HG02759 (cell line): ENCODE measurements around the gene MEP1B.
A peak's percentile ranks its signal among the peaks of the same experiment; 100 is the strongest.
"Not testable (repeated sequence)": the region's sequence is repeated elsewhere in the genome, so short reads cannot be mapped to it uniquely, and the experiment has no call there.

ENCODE experiments used
- ATAC-seq: cut with Tn5 transposase; IDR thresholded peaks from one replicate; pipeline ENCODE4 v1.9.1; 2021; ENCODE audit warnings: mild to moderate bottlenecking, moderate library complexity; ENCODE audit not compliant: unreplicated experiment

MEP1B gene

DNA sequence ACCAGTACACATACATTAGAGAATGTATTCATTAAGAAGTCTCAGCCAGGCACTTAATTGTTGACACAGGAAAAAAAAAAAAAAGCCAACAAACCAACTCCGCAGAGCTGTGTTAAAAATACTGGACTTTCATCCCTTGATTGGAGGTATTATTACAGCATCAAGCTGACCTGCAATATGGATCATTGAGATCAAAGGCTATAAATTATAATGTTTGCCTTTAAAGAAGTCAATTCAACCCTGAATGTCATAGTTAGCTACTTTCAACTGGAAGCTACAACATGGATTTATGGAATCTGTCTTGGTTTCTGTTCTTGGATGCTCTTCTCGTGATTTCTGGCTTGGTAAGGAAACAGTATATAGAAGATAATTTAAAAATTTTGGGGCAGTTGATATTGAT lies at the start of gene MEP1B:
Gene MEP1B, plus strand, starts transcription at position 250 of the 400 bp plus-strand sequence. Its CDS starts 32 bp downstream, at position 282.
- ATAC-seq = no peak

DNA sequence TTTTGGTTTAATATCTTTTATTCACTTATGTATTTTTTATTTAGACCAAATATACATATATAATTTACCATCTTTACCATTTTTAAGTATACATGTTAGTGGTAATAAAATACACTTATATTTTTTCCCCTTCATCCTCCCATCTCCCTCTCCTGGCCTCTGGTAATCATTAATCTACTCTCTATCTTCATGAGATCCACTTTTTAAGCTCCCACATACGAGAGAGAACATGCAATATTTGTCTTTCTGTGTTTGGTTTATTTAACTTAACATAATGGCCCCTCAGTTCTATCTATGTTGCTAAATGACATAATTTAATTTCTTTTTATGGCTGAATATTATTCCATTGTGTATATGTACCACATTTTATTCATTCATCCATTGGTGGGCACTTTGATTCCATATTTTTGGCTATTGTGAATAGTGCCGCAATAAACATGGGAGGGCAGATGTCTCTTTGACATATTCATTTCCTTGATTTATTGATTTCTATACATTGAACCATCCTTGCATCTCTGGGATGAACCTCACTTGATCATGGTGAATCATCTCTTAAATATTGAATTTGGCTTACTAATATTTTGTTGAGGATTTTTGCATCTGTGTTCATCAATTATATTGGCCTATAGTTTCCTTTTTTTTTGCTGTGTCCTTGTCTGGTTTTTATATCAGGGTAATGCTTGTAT lies 41.5 kb upstream of the MEP1B start:
- no peak for ATAC-seq

DNA sequence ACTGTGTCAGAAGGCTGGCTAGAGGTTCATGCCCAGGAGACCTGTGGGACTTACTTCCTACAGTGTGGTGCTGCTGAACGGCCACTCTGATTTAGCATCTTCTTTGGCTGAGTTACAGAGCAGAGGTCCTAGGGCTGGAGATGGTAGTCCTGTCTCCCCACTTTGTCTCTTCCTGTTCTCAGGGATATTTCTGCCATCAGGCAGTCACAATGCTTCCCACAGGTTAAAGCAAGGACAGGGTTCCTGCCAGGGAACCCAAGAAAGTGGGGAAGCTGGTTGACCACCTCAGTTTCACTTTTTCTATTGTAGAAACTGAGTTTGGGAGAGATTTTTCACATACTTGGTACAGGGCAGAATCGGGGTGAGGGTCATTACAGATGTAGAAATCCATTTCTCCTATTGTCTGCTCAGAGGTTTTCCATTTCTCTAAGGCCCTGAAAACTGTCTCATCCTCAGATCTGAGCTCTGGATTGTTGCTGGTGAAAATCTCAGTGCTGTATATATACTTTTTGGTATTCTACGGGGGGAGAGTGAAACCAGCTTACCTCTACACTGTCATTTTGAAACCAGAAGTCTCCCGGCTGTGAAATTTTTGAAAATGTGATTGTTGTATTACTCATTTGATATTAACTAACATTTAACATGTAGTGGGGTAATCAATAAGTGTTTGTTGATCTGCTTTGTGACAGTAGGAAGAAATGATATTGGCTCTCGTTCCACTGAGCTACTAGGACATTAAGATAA lies 37.0 kb upstream of the MEP1B start:
- peak; percentile 87 for ATAC-seq

DNA sequence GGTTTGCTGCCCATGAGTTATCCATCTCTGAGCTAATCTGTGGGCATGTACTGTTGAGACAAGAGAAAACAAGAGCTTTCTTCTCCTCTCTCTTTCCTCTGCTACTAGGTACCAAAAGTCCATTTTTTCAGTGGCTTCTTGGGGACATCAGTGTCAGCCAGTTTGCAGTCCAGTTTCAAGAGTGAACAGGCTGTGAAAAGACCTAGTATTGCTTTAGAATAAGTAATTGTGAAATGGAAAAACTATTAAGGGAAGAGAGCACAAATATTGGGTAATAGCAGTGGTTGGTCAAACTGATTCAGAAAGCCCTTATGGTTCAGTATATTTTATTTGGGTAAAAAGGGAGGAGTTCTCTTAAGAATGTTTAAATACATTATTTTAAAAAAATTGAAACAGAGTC lies 33.0 kb upstream of the MEP1B start:
- ATAC-seq = no peak

DNA sequence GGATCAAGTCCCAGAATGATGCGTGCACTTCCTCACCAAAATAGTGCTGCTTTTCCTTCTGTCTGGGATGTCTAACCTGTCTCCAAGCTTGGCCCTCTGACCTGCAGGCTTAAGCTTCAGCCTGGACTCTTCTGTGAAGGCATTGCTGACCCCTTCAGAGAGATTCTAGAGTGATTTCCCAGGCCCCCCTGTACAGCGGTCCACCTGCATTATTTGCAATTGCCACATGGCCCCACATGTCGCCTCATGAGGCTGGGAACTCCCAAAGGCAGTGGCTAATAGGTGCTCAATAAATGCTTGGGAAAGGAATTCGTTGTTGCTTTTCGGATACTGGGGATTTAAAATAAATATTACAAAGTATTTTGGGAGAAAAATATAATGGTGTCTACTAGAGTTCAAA lies 32.3 kb upstream of the MEP1B start:
- ATAC-seq = no peak

DNA sequence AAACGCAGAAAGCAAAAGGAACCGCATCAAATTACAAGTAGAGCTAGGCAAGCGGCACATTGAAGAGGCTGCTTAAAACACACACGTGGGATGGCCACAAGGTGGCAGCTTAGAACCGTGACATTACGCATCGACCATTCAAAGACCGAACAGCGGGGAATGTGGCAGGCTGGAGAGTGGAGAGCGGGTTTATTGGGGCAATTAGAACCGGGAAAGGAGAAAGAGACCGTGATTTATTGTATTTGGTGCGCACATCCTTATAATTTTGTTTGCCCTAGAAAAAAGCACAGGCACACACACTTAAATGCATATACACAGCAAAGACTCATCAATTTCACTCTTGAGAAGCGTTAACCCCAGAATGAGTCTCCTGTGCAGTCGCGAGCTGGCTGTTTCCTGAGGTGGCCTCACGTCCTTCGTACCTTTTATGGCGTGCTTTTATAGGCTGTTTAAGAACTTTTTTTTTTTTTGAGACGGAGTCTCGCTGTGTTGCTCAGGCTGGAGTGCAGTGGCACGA lies 31.7 kb upstream of the MEP1B start:
- ATAC-seq = peak; percentile 90

DNA sequence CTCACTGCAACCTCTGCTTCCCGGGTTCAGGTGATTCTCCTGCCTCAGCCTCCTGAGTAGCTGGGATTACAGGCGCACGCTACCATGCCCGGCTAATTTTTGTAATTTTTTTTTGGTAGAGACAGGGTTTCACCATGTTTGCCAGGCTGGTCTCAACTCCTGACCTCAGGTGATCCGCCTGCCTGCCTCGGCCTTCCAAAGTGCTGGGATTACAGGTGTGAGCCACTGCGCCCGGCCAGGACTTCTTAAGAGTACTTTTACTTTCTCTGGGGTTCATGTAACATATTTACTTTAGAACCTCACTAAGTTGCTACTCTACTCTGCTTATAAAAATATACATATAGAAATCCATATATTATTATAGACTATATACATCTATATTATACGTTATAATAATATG lies 31.2 kb upstream of the MEP1B start:
- not testable (repeated sequence) for ATAC-seq

DNA sequence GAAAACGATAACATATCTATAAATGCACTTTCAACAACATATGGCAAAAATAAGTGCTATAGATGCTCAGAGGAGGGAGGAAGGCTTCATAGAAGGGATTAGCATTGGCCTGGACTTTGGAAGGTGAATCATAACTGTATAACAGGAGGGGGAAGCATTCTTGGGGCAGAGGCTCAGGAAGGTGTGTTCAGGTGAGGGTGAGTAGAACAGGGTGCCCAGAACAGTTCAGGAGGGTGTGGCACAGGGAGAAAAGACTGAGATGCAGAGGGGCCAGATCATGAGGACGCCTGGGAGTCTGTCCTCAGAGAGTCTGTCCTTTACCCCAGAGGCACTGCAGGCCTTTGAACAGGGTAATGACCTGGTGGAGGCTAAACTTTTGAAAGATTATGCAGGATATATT lies 29.3 kb upstream of the MEP1B start:
- ATAC-seq = no peak

DNA sequence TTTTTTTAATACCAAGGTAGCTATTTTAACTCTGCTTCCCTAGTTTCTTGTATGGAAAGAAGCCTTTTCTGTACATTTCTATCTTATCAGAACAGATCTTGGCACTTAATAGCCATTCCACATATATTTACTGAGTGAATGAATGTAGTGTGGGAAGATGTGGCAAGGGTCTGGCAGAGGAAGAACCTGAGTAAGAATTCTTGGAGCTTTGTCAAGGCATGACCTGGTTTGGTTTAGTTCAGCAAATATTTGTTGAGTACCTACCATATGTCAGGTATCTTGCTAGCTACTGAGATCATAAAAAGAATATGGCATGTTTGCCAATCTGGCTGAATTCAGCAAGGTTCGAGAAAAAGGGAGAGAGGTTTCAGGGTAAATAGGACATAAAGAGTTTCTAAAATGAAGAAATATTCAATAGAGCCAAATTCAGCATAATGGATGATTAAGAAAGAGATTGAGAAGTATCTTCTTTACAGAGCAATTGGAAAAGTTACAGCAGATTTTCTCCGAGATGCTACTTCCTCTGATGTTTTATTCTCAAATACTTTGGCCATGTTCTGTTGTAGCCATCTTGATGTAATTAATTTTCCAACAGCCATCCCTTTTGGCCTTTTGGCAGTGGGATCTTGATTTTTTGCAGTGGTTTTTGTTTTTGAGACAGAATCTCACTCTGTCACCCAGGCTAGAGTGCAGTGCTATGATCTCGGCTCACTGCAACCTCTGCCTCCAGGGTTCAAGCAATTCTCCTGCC lies 21.7 kb upstream of the MEP1B start:
- no peak for ATAC-seq

DNA sequence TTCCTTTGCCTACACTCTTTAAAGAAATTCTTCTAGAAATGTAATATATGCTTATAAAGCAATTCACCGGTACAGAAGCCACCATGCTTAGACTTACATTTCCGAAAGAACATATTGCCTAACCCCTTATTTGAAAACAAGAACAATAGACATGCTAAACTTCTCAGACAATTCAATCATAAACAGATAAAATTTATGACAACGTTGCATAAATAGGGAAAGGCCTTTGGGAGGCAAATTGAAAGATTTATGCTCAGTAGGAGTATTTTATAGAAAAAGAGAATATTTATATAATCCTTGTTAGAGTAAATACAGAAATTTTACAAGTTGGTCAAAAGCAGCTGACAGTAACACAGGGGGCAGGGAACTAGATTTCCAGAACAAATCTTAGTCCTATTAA lies 16.2 kb upstream of the MEP1B start:
- no peak for ATAC-seq

DNA sequence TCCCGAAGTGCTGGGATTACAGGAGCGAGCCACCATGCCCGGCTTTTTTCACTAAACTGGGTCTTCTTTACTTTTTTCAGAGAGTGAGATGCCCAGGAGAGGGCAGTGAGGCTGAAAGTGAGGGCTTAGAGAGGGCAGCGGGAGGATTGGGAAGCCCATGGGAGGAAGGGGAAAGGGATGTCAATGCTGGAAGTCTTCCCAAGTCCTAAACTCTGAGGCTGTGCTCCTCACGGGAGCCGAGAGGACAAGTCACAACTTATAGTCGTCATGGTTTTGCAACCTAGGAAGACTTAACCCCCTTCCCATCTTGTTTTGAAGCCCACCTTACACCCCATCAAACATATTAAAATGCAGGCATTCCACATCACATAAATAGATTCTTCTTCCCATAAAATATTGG lies 15.1 kb upstream of the MEP1B start:
- no peak for ATAC-seq

DNA sequence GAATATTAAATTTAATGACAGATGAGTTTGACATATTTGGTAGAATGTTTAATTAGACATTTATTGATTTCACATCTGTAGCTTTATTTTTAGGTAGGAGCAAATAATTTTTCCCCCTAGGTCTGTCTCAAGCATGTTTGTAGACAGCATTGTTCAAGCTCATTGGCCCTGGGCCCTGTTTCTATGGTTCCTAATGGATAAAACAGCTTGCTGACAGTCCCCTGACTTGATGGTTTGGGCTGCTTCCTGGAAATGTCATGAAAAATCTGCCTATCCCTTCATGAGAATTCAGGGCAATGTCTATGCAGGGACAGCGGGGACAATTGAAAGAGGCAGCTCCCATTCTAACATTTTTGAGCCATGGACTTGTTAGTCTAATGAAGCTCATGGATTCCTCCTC lies 14.6 kb upstream of the MEP1B start:
- no peak for ATAC-seq

DNA sequence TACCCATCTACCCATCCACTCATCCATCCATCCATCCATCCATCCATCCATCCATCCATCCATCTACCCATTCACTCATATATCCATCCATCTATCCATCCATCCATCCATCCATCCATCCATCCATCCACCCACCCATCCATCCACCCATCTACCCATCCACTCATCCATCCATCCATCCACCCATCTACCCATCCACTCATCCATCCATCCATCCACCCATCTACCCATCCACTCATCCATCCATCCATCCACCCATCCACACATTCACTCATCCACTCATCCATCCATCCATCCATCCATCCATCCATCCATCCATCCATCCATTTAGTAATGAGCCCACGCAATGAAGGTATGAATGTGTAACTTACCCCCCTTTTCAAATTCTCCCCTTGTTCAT lies 13.1 kb upstream of the MEP1B start:
- ATAC-seq = not testable (repeated sequence)

DNA sequence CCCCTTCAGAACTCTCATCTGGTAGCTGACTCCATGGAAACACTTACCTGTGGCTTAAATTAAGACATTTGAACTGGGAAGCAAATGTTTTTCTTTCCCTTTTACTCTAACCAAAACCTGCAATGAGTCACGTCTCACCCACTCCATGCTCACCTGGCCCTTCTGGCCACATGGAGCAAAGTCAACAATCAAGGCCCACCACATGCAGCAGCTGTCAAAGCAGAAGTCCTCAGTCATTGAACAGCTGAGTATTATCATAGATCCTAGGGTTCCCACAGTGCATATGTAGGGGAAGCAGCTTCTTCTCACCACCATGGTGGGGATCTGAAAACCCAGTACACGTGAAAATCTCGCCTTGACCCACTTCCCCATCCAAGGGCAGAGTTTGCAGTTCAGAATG lies 12.3 kb upstream of the MEP1B start:
- ATAC-seq = no peak

DNA sequence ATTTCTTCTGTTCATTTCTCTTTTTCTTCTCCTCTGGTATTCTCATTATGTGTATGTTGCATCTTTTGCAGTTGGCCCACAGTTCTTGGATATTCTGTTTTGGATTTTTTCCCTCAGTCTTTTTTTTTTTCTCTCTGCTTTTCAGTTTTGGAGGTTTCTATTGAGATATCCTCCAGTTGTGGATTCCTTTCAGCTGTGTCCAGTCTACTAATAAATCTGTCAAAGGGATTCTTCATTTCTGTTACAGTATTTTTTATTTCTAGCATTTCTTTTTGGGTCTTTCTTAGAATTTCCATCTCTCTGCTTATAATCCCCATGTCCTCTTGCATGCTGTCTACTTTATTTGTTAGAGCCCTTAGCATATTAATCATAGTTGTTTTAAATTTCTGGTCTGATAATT lies 6.3 kb upstream of the MEP1B start:
- ATAC-seq = no peak

DNA sequence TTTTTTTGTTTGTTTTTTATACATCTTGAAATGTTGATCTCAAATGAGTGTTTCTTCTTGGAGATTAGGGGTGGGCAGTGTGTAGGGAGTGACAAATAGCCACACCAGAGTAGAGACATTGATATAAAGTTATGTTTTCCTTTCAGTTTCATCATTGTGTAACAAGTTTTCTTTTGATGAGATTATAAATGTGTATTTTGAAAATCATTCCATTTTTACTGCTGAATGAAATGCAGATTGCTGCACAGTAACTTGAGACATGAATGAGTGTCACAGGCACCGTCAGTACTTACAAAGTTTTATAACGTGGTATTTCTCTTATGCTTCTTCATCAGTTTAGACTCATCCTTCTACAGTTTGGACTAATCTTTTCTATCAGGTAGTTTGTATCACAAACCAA lies 370 bp downstream of the MEP1B start:
- no peak for ATAC-seq

DNA sequence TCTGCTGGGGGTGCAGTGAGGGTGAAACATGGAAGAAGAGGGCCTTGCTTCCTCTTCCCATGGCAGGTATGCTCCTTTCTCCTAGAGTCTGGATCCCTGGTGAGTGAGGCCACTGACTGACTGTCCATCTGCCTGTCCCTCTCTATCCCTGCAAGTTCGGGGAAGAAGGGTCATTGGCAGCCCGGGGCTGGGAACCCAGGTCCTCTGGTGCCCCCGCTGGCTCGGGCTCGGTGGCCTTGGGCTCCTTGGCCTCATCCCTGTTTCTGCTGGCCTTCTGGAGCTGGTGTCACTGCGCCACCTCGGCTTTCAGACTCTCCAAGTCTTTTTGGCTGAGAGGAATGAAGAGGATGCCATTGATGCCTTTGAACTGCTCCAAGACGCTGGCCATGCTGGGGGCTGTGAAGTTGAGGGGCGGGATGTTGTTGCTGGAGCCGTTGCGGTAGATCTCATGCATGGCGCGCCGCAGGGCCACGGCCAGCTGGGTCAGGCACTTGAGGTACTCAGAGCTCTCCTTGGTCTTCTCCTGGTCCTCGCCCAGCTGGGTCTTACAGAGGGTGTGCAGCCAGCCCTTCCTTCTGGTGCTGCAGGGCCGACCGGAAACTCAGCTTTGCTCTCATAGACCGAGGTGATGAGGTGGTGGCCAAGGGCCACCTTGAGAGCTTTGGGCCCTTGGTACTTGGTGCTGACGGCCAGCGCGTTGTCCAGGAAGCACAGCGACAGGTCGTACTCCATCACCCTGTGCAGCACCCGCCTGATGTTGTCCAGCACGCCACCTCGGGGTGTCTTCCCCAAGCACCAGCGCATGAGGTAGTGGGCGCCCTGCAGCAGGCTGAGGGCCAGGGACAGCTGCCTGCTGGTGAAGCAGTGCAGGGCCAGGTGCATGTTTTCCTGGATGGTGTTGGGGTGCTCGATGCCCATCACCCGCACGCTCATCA lies 6.3 kb downstream of the MEP1B start:
- no peak for ATAC-seq

DNA sequence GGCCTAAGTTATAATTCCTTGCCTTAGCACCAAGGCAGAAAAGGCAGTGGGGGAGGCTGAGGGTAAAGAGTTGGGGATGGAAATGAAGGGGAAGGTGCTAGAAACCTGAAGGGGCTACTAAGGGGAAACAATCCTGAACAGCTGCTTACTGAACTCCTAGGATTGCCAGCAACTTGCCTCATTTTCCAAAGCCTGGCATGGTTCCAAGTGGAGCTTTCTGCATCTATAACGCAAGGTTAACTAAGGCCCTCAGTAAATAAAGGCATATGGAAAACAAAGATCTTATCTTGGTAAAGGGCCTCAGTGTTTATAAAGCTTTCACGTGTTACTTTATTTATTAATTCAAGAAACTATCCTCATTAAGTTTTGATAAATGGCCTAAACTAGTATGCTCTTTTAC lies 10.9 kb downstream of the MEP1B start:
- ATAC-seq = no peak

DNA sequence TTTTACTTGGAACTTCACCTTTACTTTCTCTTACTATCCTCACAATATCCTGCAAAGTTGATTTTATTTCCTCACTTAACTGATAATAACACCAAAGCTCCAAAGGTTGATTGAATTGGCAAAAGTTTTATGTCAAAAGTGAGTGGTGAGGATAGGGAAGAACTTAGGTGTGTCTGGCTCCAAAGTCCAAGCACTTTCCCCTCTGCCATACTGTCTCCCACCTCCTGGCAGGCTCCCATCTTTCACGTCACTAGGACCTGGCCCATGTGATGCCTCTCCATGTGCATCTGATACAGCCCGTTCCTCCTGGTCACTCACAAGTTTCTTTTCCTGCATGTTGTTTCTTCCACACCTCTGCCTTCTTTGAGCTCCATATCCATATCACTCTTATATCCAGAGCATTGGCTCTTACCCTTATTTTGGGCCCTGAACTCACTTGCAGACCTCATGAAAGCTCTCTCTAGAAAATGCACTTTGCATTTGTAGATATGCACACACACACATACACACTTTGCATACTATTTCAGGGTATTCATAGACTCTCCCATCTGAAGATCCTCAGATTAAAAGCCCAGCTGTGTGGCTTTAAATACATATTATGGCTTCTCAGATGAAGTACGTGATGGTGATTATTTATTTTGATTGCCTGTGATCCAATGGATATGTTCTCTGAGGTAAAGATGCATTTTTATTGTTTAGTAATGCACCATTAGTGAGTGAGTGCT lies 12.3 kb downstream of the MEP1B start:
- ATAC-seq = no peak

DNA sequence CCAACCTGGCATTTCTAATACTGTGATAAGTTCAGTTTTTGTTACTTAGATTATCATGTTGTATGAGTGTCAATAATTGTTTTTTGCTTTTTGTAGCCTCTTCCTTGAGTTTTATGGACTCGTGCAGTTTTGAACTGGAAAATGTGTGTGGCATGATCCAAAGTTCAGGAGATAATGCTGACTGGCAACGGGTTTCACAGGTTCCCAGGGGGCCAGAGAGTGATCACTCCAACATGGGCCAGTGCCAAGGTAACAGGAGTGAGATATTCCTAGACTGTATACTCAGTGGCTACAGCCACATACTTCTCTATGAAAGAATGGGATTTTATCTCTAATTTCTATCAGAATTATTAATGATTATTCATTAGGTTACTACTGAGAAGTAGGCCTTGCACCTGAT lies 18.2 kb downstream of the MEP1B start:
- ATAC-seq = no peak
